ENCODE measurements around the gene STX19. TPM values are rescaled to one million over a fixed set of nuclear protein-coding genes. Genes with fewer than 3 reads are reported as not detected.

The STX19 gene
- total and polyA plus RNA-seq, 2 of the 13 experiments (the other 11 are each of a cell fraction or from before 2014, with no cell fraction given) = not detected

GRCh38 chr3:93973131-93974126 lies 55.0 kb downstream of the STX19 start, which contains the start of gene PROS1 (continued):
- TF ChIP-seq ZNF407 (CRISPR knock-in tag; IDR thresholded peaks at IDR 0.05; ENCODE audit: not compliant biosample characterization) (peak; percentile 43), ZNF570 (CRISPR knock-in tag; IDR thresholded peaks at IDR 0.05; ENCODE audit: borderline replicate concordance) (no peak), ATF2 (CRISPR knock-in tag; IDR thresholded peaks at IDR 0.05) (no peak; the same call in 1 of the 2 replicates), NCOR1 (IDR thresholded peaks at IDR 0.05; ENCODE audit: borderline replicate concordance, low read length) (peak; percentile 79; the same call in 1 of the 2 replicates), TGIF2 (CRISPR knock-in tag; IDR thresholded peaks at IDR 0.05) (no peak), RBM39 (IDR thresholded peaks at IDR 0.05; ENCODE audit: low read depth, low read length, poor library complexity, severe bottlenecking) (no peak), ZNF275 (CRISPR knock-in tag; IDR thresholded peaks at IDR 0.05; ENCODE audit: borderline replicate concordance) (no peak), MXD1 (CRISPR knock-in tag; IDR thresholded peaks at IDR 0.05) (no peak; the same call in 1 of the 2 replicates), POLR2AphosphoS5 (IDR thresholded peaks at IDR 0.05; ENCODE audit: low read depth, low read length) (peak; percentile 57), BRCA1 (CRISPR knock-in tag; IDR thresholded peaks at IDR 0.05) (no peak), BCL6 (CRISPR knock-in tag; IDR thresholded peaks at IDR 0.05) (peak; percentile 56; the same call in 1 of the 2 replicates), ZMYM2 (CRISPR knock-in tag; IDR thresholded peaks at IDR 0.05) (no peak), BORCS8-MEF2B (CRISPR knock-in tag; IDR thresholded peaks at IDR 0.05) (0 out of 2 replicates have a peak, but pooled peaks have one; percentile 63), GLI4 (CRISPR knock-in tag; IDR thresholded peaks at IDR 0.05; ENCODE audit: borderline replicate concordance) (no peak; the same call in 1 of the 2 replicates), ZNF782 (CRISPR knock-in tag; IDR thresholded peaks at IDR 0.05; ENCODE audit: borderline replicate concordance) (no peak), ZNF720 (CRISPR knock-in tag; IDR thresholded peaks at IDR 0.05) (no peak), SALL2 (CRISPR knock-in tag; IDR thresholded peaks at IDR 0.05) (peak; percentile 70)
